Spleen (tissue), 7 donors: Measurements from ENCODE around the gene NHERF2.

Experiments used
- POLR2A ChIP-seq, 3 donors: fragments of 450-650 bp; IDR thresholded peaks; one replicate each; pipeline ENCODE4 v1.5.1; 2017; ENCODE audit warnings: antibody characterized with exemption in 3 of 3, mild to moderate bottlenecking in 1 of 3
- POLR2AphosphoS5 ChIP-seq, 3 donors: sonication (generic); formaldehyde crosslinking; IDR thresholded peaks; one replicate each; pipeline ENCODE4 v1.5.1; 2017; ENCODE audit warnings: antibody characterized with exemption in 3 of 3
- TF ChIP-seq, protein P1 (sequence below), 11 experiments: fragments of 200-600 bp in 7 of 11; fragments of 450-650 bp in 4 of 11; sonication (generic) in 4 of 11; IDR thresholded peaks in 8 of 11; conservative IDR thresholded peaks in 3 of 11; 1 replicate in 7 of 11; 2 replicates in 4 of 11; pipeline versions ENCODE4 v1.4.0 to v1.8.0; 2016 to 2021; ENCODE audit warnings: antibody characterized with exemption in 11 of 11, inconsistent platforms in 4 of 11, mild to moderate bottlenecking in 1 of 11
- donor health status: DM: no; HTN: no; CAD: no; lungs with moderate emphysema.
- donor health status: DM: no; HTN: no; CAD: no.
- donor health status: DM: no; HTN: no; CAD: no.

DNA sequence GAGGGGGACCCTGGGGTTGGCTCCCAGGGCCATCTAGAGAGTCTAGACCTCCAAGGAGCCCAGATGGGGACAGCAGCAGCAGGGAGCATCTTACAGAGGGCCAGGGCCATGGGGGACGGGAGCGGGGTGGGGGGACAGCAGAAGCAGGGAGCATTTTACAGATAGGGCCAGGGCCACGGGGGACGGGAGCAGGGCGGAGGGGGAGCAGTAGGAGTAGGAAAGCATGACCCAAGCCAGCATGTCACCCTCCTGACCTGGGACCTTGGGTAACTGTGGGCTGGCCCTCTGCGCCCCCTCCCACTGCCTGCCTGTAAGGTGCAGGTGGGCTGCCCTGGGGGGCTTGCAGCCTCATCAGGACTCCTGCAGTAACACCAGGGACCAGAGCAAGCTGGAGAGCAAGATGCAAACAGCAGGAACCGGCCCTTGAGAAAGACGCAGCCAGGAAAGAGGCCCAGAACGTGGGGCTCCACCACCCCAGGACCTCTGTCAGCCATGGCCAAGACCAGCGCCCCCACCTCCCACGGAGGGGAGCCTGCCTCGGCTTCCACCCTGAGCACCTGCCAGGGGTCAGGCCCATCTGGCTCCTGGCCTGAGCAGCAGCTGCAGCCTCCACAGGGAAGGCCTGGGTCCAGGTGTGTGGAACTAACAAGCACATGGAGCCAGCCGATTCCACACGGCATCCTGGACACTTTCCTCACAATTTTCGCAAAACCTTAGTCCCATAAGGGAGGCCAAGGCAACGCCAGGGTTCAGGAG lies 19.4 kb upstream of the NHERF2 start:
- TF ChIP-seq, protein P1, sequence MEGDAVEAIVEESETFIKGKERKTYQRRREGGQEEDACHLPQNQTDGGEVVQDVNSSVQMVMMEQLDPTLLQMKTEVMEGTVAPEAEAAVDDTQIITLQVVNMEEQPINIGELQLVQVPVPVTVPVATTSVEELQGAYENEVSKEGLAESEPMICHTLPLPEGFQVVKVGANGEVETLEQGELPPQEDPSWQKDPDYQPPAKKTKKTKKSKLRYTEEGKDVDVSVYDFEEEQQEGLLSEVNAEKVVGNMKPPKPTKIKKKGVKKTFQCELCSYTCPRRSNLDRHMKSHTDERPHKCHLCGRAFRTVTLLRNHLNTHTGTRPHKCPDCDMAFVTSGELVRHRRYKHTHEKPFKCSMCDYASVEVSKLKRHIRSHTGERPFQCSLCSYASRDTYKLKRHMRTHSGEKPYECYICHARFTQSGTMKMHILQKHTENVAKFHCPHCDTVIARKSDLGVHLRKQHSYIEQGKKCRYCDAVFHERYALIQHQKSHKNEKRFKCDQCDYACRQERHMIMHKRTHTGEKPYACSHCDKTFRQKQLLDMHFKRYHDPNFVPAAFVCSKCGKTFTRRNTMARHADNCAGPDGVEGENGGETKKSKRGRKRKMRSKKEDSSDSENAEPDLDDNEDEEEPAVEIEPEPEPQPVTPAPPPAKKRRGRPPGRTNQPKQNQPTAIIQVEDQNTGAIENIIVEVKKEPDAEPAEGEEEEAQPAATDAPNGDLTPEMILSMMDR (IDR thresholded peaks at IDR 0.05 in 8 of 11, conservative IDR thresholded peaks at IDR 0.05 in 3 of 11) = no peak
- no peak for TF ChIP-seq POLR2A (IDR thresholded peaks at IDR 0.05)
- TF ChIP-seq POLR2AphosphoS5 (IDR thresholded peaks at IDR 0.05) = no peak
